GM19395 (cell line): Measurements from ENCODE around the gene SLC22A15.
"Not testable (repeated sequence)": the region's sequence is repeated elsewhere in the genome, so short reads cannot be mapped to it uniquely, and the experiment has no call there.

Experiments
- ATAC-seq: cut with Tn5 transposase; IDR thresholded peaks from one replicate; pipeline ENCODE4 v1.9.1; 2021; ENCODE audit warnings: mild to moderate bottlenecking, moderate library complexity; ENCODE audit not compliant: unreplicated experiment

SLC22A15 gene

DNA sequence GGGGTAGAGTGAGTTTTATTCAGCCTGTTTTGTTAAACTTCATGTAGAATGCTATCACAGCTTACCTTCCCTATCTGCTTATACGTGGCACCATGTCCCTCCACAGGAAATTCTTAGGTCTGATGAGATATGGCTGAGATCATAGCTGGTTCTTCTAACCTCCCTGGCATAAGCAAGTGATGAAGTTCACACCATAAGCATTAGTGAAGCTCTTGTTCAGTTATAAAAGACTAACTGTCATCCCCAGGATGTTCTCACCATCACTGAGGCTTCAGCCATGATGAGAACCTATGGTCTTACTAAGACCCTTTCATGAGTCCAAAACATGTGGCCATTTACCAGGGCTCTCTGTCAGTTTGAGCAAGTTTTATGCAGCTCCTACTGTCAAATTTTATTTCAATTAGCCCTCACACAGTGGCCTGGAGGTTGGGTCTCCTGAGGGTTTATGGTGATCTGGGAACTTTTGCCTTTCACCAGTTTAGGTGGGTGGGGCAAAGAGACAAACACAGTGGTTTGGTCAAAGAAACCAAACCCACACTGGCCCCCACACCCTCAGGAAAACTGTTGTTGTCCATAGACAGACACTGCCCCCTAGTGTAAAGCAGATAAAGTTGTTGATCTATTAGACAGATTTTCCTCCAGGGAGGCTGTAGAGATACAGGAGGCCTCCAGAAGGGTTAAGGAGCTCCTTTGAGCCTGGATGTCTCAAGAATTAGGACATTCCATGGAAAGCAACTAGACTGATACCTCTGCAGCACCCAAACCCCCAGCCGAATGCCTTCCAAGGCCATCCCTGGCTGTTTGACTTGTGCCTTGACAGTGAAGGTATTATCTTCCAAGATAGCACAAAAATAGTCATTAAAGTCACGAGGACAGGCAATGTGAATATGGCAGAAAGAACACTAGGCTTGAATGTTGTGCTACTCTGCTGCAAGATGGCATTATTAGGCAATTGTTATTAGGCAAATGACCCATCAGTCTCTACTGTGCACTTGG lies 5.0 kb downstream of the SLC22A15 start:
- peak; percentile 52 for ATAC-seq

DNA sequence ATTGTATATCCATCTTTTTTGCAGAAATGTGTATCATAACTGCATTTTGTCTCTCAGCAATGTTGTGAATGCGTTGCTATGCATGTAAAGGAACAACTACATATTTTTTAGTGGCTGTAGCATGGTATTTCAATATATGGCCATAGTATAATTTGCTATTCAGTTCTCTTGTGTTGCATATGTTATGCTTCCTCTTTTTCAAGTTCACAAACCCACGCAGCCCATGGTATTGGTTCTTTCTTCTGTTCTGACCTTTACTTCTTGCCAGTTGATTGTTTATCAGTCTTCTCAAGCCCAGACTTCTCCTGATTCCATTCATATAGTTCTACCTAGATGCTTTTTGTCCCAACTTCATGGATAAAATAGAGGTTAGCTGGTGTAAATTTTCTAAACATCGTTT lies 6.1 kb downstream of the SLC22A15 start:
- ATAC-seq: no peak

DNA sequence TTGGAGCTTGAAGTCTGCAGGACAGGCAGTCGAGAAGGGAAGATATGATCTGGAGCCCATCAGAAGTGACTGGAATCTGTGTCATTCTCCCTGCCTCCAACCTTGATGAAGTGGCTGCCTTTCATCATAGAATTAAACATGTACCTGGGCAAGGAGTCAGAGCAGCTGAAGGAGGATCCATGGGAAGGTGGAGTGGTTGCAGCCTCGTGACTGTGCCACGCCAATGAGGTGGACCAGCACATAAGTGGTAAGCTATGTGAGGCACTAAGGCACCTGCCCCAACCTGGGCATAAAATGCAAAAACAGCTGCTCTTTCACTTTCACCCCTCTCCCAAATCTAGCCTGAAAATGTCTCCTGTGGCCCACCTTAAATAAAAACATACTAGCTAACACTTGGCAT lies 7.3 kb downstream of the SLC22A15 start:
- ATAC-seq: no peak

- ATAC-seq: no peak
Measured at GRCh38 chr1:115987623-115988022, 11.3 kb downstream of the SLC22A15 start.

- ATAC-seq: no peak
Measured at GRCh38 chr1:115988953-115989352, 12.6 kb downstream of the SLC22A15 start.

DNA sequence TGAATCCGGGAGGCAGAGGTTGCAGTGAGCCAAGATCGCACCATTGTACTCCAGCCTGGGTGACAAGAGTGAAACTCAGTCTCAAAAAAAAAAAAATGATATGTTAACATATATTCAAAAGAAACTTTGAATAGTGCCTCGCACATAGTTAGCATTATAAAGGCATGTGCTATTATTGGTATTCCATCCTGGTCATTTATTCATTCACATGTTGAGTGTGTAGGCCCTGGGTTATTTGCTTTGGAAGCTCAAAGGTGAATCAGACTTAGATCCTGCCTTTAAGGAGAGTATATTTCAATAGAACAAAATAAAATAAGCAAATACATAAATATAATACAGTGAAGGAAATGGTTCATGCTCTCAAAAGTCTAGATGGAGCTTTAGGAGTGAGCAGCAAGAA lies 13.4 kb downstream of the SLC22A15 start:
- ATAC-seq: no peak

GRCh38 chr1:115991909-115992308 lies 15.6 kb downstream of the SLC22A15 start:
- no peak for ATAC-seq

DNA sequence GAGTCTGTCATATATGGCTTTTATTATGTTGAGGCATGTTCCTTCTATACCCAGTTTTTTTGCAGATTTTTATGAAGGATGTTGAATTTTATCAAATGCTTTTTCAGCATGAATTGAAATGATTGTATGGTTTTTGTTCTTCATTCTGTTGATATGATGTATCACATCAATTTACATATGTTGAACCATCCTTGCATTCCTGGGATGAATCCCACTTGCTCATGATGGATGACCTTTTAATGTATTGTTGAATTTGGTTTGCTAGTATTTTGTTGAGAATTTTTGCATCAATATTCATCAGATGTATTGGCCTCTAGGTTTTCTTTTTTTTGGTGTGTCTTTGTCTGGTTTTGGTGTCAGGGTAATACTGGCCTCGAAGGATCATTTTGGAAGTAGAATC lies 21.6 kb downstream of the SLC22A15 start:
- not testable (repeated sequence) for ATAC-seq

DNA sequence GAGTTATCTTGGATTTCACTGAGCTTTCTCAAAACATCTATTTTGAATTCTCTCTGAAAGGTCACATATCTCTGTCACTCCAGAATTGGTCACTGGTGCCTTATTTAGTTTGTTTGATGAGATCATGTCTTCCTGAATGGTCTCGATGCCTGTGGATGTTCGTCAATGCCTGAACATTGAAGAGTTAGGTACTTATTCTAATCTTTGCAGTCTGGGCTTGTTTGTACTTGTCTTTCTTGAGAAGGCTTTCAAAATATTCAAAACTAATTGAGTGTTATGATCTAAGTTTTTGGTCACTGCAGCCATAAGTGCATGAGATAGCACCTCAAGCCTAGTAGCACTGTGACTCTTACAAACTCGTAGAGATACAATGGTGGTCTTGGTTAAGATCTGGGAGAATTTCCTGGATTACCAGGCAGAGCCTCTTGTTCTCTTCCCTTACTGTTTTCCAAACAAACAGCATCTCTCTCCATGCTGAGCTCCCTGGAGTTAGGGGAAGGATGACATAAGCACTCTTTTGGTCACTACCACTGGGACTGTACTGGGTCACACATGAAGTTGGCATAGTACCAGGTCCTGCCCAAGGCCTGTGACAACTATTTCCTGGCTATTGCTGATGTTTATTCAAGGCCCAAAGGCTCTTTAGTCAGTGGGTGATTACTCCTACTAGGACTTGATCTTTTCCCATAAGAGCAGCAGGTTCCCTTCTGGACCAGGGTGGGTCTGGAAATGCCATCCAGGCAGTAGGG lies 25.6 kb downstream of the SLC22A15 start:
- ATAC-seq: no peak

DNA sequence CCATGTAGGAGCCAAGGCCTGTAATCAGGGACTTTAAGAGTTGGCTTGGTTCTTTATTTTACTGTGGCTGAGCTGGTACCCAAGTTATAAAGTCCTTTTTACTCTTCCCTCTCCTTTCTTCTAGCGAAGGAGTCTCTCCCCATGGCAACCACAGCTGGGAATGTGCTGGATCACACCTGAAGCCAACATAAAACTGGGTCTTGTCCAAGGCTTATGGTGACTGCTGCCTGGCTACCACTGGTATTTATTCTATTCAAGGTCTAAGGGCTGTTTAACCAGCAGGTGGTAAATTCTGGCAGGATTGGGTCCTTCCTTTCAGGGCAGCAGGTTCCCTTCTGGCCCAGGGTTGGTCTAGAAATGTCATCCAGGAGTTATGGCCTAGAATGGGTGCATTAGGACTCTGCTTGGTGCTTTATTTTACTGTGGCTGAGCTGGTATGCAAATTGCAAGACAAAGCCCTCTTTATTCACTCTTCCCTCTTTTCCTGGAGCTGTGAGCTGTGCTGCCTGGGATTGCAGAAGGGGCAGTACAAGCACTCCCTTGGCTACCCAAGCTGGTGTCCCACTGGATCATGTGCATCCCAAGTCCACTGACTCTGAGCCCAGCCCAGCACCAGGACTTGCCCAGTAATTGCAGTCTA lies 26.6 kb downstream of the SLC22A15 start:
- no peak for ATAC-seq

DNA sequence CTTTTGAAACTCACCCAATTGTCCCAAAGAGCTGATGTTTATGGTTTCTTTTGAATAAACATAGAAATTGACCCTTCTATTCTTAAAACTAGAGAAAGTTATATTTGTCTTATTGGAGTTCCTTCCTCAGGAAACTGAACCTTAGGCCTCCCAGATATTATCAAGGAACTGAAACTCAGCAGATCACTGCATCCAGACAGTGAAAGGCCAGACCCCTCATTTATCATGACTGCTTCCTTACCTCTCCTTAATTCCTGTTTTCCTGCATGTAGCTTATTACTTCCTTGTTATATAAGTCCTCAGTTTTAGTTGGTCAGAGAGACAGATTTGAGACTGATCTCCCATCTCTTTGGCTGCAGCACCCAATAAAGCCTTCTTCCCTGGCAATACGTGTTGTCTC lies 27.5 kb downstream of the SLC22A15 start:
- ATAC-seq: no peak

DNA sequence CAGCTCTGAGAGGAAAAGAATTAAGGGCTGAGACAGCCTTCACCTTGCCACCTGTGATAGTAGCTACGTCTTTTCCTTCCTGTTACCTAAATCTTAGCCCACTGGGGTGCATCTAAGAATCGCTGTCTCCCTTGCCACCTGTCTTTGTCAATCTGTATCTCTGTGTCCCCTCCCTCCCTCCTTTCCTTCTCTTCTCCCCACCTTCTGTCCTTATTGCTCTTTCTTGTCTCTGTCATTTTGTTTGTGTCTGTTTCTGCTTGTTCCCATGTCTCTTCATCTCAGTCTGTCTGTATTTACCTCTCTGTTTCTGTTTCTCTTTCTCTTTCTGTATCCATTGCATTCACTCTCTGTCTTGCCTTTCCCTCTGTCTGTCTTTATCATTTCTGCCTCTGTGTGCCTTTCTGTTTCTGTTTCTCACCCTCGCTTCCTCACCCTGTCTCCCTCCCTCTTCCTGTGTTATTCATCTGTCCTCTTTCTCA lies 30.2 kb downstream of the SLC22A15 start:
- ATAC-seq: peak; percentile 97

- ATAC-seq: no peak
Measured at GRCh38 chr1:116008656-116009390, 32.5 kb downstream of the SLC22A15 start.

GRCh38 chr1:116012716-116013115 lies 36.4 kb downstream of the SLC22A15 start:
- ATAC-seq: no peak

- ATAC-seq: no peak
Measured at GRCh38 chr1:116015679-116016078, 39.4 kb downstream of the SLC22A15 start.

GRCh38 chr1:116018007-116018406 lies 41.7 kb downstream of the SLC22A15 start:
- no peak for ATAC-seq

- no peak for ATAC-seq
Measured at GRCh38 chr1:116019653-116020253, 43.4 kb downstream of the SLC22A15 start.

DNA sequence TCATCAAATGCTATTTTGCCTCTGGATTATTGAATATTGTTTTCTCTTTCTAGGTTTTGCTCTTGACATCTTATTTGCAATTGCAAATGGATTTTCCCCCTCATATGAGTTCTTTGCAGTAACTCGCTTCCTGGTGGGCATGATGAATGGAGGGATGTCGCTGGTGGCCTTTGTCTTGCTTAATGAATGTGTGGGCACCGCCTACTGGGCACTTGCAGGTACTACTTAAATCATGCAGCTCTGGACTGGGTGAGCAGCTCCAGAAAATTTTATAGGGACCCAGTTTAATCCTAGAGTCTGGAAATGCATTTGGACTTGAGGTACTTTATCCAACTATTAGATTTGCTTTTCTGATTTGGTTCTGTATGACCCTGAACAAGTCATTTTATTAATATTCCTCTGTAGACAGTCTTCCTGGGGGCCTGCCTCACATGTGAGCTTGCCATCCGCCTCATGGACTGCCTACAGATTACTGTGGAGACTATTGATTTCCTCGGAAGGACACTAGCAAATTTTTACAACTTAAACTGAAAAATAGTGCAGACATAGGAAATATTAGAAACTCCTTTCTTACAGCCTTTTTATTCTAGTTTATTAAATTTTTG lies 44.5 kb downstream of the SLC22A15 start:
- ATAC-seq: peak; percentile 89

DNA sequence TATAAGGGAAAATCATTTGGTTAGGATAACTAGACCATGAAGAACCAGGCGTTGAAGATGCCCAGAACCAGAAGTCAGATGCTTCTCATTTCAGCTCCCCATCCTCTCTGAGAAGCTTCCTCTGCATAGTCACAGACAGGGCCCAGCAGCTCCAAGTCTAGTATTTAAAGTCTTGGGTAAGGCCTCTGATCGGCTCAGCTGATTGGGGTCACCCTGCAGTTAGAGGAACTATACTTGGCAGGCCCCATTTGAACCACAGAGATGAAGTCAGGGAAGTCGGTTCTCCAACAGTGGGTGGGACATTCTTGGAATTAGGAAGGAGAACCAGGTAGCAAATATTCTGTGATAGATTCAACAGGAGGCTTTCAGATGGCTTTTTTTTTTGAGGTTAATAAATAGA lies 48.3 kb downstream of the SLC22A15 start:
- ATAC-seq: no peak

DNA sequence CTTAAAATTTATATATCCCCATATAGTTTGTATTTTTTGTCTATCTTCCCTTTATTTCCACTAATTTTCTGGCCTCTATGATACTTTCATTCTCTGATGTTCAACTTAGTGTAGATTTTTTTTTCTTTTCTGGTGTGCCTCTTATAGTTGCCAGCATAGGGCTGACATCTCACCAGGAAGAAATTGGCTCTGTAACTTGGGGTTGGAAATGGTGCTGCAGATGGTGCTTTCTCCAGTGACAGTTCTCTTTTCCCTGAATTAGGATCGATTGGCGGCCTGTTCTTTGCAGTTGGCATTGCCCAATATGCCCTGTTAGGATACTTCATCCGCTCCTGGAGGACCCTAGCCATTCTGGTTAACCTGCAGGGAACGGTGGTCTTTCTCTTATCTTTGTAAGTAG lies 50.3 kb downstream of the SLC22A15 start:
- no peak for ATAC-seq
